ENCODE measurements around the gene EMP1. TPM values are rescaled to one million over a fixed set of nuclear protein-coding genes. Genes with fewer than 3 reads are reported as not detected.

The EMP1 gene
- total and polyA plus RNA-seq, 2 experiments from 2014 or later, result 0.07 to 0.39 TPM

GRCh38 chr12:13154831-13155230, 41.7 kb upstream of the EMP1 start:
- H3K27ac Mint-ChIP-seq, result no peak overlapping the region

More at GRCh38 chr12:13154831-13155230, 41.7 kb upstream of the EMP1 start:
- Histone ChIP-seq H3K9me2 (ENCODE audit: insufficient read depth) (0 out of 2 replicates have a peak, but pooled peaks cover 2% of the 10 kb centered on the region), H3K4me1 (ENCODE audit: insufficient read depth) (peaks cover 11% of the 10 kb centered on the region), H3F3A (replicated peaks; ENCODE audit: low read depth) (no peaks in the 10 kb centered on the region), H3K36me3 (ENCODE audit: insufficient read depth) (no peaks in the 10 kb centered on the region), H2AFZ (no peak overlapping the region), H3K4me2 (no peak overlapping the region), H3K27me3 (ENCODE audit: insufficient read depth) (no peaks in the 10 kb centered on the region), H3K4me3 (no peak overlapping the region), H3K79me2 (replicated peaks; ENCODE audit: insufficient read depth) (no peaks in the 10 kb centered on the region), H4K20me1 (replicated peaks; ENCODE audit: insufficient read depth) (no peaks in the 10 kb centered on the region), H3K27ac (ENCODE audit: low read depth) (no peak overlapping the region)
- H3K36me3 Mint-ChIP-seq (ENCODE audit: low read depth), result no peaks in the 10 kb centered on the region
- H3K4me3 Mint-ChIP-seq, result no peak overlapping the region
- H3K9me3 Mint-ChIP-seq, result no peaks in the 10 kb centered on the region
- TF ChIP-seq EZH2 (IDR thresholded peaks at IDR 0.05; ENCODE audit: low read depth, unreplicated experiment) (no peak), ZNF462 (CRISPR knock-in tag; IDR thresholded peaks at IDR 0.05) (no peak), NANOG (IDR thresholded peaks at IDR 0.05; ENCODE audit: borderline replicate concordance) (no peak), ETS1 (IDR thresholded peaks at IDR 0.05) (no peak), CREB1 (CRISPR knock-in tag; IDR thresholded peaks at IDR 0.05; ENCODE audit: low read depth) (no peak), STAT1 (IDR thresholded peaks at IDR 0.05; ENCODE audit: unreplicated experiment) (no peak), ZNF331 (CRISPR knock-in tag; IDR thresholded peaks at IDR 0.05; ENCODE audit: low read depth) (no peak), POLR2AphosphoS5 (IDR thresholded peaks at IDR 0.05; ENCODE audit: low read depth) (no peak), EZH2phosphoT487 (IDR thresholded peaks at IDR 0.05; ENCODE audit: unreplicated experiment) (no peak), REST (IDR thresholded peaks at IDR 0.05; ENCODE audit: unreplicated experiment) (no peak), ZNF114 (CRISPR knock-in tag; IDR thresholded peaks at IDR 0.05) (no peak)
- TF ChIP-seq, protein P1, sequence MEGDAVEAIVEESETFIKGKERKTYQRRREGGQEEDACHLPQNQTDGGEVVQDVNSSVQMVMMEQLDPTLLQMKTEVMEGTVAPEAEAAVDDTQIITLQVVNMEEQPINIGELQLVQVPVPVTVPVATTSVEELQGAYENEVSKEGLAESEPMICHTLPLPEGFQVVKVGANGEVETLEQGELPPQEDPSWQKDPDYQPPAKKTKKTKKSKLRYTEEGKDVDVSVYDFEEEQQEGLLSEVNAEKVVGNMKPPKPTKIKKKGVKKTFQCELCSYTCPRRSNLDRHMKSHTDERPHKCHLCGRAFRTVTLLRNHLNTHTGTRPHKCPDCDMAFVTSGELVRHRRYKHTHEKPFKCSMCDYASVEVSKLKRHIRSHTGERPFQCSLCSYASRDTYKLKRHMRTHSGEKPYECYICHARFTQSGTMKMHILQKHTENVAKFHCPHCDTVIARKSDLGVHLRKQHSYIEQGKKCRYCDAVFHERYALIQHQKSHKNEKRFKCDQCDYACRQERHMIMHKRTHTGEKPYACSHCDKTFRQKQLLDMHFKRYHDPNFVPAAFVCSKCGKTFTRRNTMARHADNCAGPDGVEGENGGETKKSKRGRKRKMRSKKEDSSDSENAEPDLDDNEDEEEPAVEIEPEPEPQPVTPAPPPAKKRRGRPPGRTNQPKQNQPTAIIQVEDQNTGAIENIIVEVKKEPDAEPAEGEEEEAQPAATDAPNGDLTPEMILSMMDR (conservative IDR thresholded peaks at IDR 0.05; ENCODE audit: low read depth in 2 of 2), result no peak
- no peak for DNase-seq (ENCODE audit: low spot score)
- no peaks in the 10 kb centered on the region for H3K27me3 Mint-ChIP-seq (ENCODE audit: insufficient read depth, low read depth, poor library complexity)
- peaks cover 24% of the 10 kb centered on the region for H3K4me1 Mint-ChIP-seq
- no peak for ATAC-seq

Data from GM23338 (cell line).